Activated gamma-delta T cell treated with Interleukin-2 at 50 U/mL for 16 hours (primary cell): Measurements from ENCODE around the gene CD2AP.
"Not testable (repeated sequence)": the region's sequence is repeated elsewhere in the genome, so short reads cannot be mapped to it uniquely, and the experiment has no call there.

Source experiments
- DNase-seq: peaks from one replicate; pipeline ENCODE4 v3.0.0-alpha.2; 2020

CD2AP gene

GRCh38 chr6:47574789-47575188 lies 97.2 kb downstream of the CD2AP start:
- no peak for DNase-seq

- no peak for DNase-seq
These were observed 101.5 kb downstream of the CD2AP start for GRCh38 chr6:47579040-47579439.

DNA sequence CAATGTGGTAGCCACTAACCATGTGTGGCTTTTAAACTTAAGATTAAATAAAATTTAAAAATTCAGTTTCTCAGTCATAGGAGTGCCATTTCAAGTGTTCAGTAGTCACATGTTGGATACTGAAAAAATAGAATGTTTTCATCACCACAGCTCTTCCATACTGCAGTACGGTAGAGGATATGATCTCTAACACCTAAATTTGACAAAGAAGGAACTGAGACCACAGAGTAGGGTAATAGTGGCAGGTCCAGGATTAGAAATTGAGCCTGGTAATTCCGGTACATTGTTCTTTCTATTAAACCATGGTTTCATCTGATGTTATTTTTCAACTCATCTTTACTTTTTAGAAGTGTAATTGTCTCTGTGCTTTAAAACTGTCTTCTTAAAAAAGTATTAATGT lies 104.0 kb downstream of the CD2AP start:
- no peak for DNase-seq

DNA sequence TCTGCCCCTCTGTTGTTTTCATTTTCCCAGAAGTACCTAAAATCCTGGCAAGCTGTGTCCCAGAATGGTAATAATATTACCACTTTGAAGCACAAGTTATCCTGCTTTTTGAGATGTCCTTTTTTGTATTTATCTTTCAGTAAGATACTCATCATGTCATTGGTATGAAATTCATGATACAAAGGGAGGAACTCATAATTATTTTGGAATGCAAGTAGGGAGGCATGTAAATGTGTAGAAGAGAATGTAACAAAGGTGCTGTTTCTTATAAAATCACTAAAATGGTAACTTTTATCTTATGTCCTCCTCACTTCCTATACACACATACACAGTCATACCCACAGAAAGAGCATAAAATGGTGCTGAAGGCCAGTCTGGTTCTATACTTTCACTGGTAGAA lies 109.9 kb downstream of the CD2AP start:
- no peak for DNase-seq

DNA sequence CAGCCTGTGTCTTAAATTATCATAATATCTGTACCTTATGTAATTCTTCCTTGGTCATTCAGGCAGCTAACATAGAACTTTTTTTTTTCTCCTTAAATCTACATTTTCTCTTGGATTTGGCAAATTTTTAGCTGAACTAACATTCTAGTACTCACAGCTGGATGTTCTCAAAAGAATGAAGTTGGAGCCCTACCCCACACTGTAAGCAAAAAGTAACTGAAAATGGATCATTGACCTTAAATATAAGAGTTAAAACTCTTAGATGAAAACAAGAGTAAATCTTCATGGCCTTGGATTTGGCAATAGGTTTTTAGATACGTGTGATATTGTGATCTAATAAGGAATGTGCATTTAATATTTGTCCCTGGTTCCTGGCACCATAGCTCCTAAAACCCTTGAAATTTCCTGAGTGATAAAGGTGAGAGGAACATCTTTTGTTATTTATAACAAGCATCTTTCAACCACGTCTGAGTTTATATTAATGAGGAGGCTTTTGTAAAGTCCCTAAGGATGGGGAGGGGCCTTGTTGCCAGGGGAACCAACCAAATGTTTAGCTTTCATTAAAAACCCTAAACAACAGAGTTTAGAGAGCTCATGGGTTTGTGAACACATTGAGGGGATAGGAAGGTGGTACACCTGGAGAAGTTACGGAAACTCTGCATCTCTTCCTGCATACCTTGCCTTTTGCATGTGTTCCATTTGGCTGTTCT lies 114.7 kb downstream of the CD2AP start:
- DNase-seq, result no peak

- DNase-seq, result no peak
These were observed 116.4 kb downstream of the CD2AP start for GRCh38 chr6:47593979-47594378.

GRCh38 chr6:47595785-47596184 lies 118.2 kb downstream of the CD2AP start:
- no peak for DNase-seq

- DNase-seq, result no peak
These were observed 120.8 kb downstream of the CD2AP start for GRCh38 chr6:47598367-47598766.

DNA sequence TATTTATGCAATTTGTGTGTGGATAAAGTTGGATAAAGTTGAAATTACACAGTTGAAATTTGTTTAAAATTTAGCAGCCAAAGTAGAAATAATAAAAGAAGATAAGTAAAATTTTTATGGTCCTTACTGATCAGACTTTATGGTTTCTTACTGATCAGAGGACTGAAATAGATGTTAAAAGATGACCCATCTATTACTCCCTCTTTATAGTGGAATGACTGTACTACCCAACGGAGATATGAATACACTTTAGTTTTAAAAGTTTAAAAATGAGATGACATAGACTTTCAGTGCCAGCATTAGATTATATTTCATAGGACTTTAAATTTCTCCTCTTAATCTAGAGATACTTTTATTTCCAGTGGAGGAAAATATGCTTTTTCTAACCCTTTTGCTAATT lies 121.9 kb downstream of the CD2AP start:
- DNase-seq, result no peak

DNA sequence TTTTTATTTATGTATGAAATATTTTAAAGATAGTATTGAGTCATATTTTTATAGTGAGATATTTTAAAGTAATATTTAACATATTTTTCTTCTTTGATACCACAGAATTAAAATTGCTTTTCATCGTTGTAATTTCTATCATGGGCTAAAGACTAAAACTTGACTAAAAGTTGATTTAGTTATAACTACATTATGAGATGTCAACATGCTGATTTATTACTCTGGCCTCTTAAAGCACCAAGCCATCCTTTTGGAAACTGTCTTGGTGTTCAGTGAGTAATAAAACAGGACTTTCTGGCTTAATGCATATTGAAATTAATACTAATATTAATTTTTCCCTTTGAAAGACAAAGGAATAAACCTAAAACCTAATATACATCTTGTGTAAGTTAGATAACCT lies 125.6 kb downstream of the CD2AP start:
- no peak for DNase-seq

DNA sequence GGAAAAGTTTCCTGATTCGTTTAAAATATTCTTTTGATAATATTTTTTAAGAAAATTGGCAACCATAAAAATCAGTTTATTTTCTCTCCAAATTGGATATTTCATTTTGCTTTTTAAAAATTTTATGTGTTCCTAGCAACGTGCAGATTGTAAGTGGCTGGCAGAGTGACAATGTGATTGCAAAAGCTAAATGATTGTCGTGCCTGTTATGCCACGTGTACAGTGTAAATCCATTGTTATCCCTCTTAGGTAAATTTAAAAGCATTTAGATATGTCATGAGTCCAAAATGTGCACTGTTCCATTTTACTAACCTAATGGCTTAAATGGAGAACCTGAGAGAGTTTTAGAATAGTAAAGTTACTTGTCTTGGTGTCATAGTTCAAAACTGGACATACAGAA lies 126.4 kb downstream of the CD2AP start:
- DNase-seq, result no peak

DNA sequence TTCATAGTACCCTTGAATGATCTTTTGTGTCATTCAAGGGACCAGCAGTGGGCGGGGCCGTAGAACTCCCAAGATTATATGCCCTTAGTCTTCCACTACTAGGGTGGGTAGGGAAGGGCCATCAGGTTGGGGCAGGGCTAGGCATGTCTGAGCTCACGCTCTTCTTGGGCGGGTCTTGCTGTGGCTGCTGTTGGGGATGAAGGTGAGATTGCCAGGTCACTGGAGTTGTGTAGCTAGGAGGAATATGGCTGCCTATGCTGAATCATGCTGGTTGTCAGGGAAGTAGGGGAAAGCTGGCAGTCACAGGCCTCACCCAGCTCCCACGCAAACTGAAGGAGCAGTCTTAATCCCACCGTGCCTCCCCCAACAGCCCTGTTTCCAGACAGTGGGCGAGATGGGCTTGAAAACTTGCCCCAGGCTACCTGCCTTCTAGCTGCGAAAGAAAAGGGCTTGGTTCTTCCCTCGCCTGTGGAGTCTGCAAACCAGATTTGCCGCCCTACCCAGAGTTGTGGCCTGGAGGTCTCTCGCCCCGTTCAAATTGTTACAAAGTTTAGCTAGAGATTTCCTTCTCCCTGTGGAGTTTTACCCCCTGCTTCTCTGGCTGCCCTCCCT lies 144.4 kb downstream of the CD2AP start:
- DNase-seq, result no peak

DNA sequence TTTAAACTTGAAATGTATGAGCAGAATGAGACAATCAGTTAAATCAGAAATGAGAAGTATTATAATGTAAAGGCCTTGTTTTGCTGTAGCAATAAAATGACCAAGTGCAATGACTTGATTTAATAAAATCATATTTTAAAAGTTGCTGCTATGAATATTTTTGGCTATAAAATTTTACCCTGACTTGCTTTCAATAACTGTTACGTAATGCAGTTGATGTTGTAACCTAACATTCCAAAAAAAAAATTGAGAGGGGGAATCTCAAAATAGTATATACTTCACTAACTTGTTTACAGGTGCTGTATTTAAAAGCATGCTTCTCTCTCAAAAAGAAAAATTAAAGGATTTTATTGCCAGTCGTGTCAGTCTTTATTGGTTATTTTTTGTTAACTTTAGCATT lies 149.2 kb downstream of the CD2AP start:
- no peak for DNase-seq

DNA sequence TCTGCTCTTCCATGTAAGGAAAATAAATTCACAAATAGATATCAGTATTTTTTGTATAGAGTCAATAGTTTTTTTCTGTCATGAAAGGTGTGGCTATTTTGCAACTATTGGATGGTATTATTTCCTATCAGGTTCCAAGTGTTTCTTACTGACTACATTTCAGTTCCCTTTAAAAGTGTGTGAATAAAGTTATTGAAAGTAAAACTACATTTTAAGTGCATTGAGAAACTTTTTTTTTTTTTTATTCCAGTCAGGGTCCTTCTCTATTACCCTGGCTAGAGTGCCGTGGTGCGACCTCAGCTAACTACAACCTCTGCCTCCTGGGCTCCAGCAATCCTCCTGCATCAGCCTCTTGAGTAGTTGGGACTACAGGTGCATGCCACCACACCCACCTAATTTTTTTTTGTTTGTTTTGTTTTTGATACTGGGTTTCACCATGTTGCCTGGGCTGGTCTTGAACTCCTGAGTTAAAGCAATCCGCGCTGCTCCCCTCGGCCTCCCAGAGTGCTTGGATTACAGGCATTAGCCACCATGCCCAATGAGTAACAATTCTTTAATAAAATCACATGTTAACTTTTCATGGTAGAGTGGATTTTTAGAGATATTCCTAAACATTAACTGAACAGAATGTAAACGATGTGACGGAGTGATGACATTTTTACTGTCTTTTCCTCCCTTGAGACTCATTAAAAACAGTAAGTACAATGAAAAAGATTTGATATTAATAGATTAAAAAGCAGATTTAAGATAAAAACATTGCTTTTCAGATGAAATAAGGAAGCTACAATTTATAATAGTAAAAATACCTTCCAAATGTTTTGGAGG lies 151.1 kb downstream of the CD2AP start:
- DNase-seq, result no peak

- no peak for DNase-seq
These were observed 152.4 kb downstream of the CD2AP start for GRCh38 chr6:47629954-47630353.

GRCh38 chr6:47630587-47630986 lies 153.0 kb downstream of the CD2AP start:
- no peak for DNase-seq

- DNase-seq, result no peak
These were observed 153.7 kb downstream of the CD2AP start for GRCh38 chr6:47631269-47631772.

GRCh38 chr6:47631797-47632196 lies 154.2 kb downstream of the CD2AP start:
- no peak for DNase-seq

DNA sequence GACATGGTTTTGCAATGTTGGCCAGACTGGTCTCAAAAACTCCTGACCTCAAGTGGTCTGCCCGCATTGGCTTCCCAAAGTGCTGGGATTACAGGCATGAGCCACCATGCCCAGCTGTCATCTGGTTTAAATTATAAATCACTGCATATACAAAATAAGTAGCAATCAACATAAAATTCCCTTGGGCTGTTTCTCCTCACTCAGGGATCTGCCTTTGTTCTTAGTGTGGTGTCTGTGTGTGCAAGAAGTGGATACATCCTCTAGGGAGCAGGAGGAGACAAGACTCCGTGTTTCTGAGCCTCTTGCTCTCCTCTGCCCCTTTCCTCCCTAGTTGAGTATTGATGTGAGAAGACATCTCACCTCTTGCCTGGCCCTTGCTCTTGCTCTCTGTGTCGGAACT lies 155.6 kb downstream of the CD2AP start:
- no peak for DNase-seq

- no peak for DNase-seq
These were observed 156.8 kb downstream of the CD2AP start for GRCh38 chr6:47634210-47635047.

- DNase-seq, result no peak
These were observed 169.1 kb downstream of the CD2AP start for GRCh38 chr6:47646689-47647088.

DNA sequence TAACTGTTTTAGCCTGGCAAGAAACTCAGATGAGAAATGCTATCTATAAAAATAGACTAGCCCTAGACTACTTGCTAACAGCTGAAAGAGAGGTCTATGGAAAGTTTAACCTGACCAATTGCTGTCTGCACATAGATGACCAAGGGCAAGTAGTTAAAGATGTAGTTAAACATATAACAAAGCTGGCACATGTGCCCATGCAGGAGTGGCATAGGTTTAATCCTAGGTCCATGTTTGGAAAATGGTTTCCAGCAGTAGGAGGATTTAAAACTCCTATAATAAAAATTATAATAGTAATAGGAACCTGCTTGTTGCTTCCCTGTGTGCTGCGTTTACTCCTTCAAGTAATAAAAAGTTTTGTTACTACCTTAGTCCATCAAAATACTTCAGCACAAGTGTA lies 169.6 kb downstream of the CD2AP start:
- no peak for DNase-seq

DNA sequence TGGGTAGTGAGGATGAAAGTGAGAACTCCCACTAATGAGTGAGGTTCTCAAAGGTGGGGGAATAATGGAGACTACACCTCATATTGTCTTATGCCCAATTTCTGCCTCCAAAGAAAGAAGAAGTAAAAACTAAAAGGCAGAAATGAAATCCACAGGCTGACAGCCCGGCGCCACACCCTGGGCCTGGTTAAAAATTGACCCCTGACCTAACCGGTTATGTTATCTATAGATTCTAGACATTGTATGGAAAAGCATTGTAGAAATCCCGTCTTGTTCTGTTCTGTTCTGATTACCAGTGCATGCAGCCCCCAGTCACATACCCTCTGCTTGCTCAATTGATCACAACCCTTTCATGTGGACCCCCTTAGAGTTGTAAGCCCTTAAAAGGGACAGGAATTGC lies 170.0 kb downstream of the CD2AP start:
- not testable (repeated sequence) for DNase-seq
